ENCODE measurements around the gene LURAP1L. TPM values are rescaled to one million over a fixed set of nuclear protein-coding genes. Genes with fewer than 3 reads are reported as not detected.

LURAP1L gene
- total and polyA plus RNA-seq, 10 donors, result 5.6 to 34.0 (median 12.8) TPM

GRCh38 chr9:12838546-12838945 is 63.7 kb downstream of the LURAP1L start:
- TF ChIP-seq POLR2AphosphoS5 (IDR thresholded peaks at IDR 0.05) (no peak), CTCF (IDR thresholded peaks at IDR 0.05 in 8 of 11, conservative IDR thresholded peaks at IDR 0.05 in 3 of 11) (no peak)
- no peaks in the 10 kb centered on the region for H3K36me3 ChIP-seq
- DNase-seq, result no peak
- H3K9me3 ChIP-seq, result peaks cover 0 to 30% (median 19%) of the 10 kb centered on the region in 8 donors
- H3K4me3 ChIP-seq, result no peak overlapping the region
- peak overlapping the region in 2 of 8 donors; percentile 7 to 32 for H3K27ac ChIP-seq
- intact Hi-C loops (cut with DNase I; ENCODE audit: low total_unique reads), result no loop called here
- H3K4me1 ChIP-seq, result no peaks in the 10 kb centered on the region
- no peaks in the 10 kb centered on the region for H3K27me3 ChIP-seq (replicated peaks in 1 of 7)

GRCh38 chr9:12843735-12844134 is 68.9 kb downstream of the LURAP1L start:
- Histone ChIP-seq H3K36me3 (no peaks in the 10 kb centered on the region), H3K9me3 (peaks cover 0 to 10% (median 0%) of the 10 kb centered on the region in 8 donors), H3K27ac (no peak overlapping the region), H3K4me1 (no peaks in the 10 kb centered on the region), H3K27me3 (replicated peaks in 1 of 7) (no peaks in the 10 kb centered on the region), H3K4me3 (no peak overlapping the region)
- TF ChIP-seq POLR2A (IDR thresholded peaks at IDR 0.05) (no peak), POLR2AphosphoS5 (IDR thresholded peaks at IDR 0.05) (no peak), CTCF (IDR thresholded peaks at IDR 0.05 in 8 of 11, conservative IDR thresholded peaks at IDR 0.05 in 3 of 11) (no peak)
- intact Hi-C loops (cut with DNase I; ENCODE audit: low total_unique reads), result no loop called here
- WGBS, 5 donors, result 71 to 83% (median 73%) methylated on average over 4 of the region's 4 CpGs
- no peak for DNase-seq

- Histone ChIP-seq H3K36me3 (no peaks in the 10 kb centered on the region), H3K4me1 (no peaks in the 10 kb centered on the region), H3K4me3 (no peak overlapping the region), H3K9me3 (peaks cover 0 to 10% (median 0%) of the 10 kb centered on the region in 8 donors), H3K27me3 (replicated peaks in 1 of 7) (no peaks in the 10 kb centered on the region), H3K27ac (no peak overlapping the region)
- intact Hi-C loops (cut with DNase I; ENCODE audit: low total_unique reads), result no loop called here
- TF ChIP-seq POLR2A (IDR thresholded peaks at IDR 0.05) (no peak), CTCF (IDR thresholded peaks at IDR 0.05 in 8 of 11, conservative IDR thresholded peaks at IDR 0.05 in 3 of 11) (no peak), POLR2AphosphoS5 (IDR thresholded peaks at IDR 0.05) (no peak)
- 59 to 87% (median 81%) methylated on average over 5 of the region's 5 CpGs for WGBS, 5 donors
- DNase-seq, result no peak
Measured at GRCh38 chr9:12846035-12846434, 71.2 kb downstream of the LURAP1L start.

GRCh38 chr9:12847561-12847960 is 72.7 kb downstream of the LURAP1L start:
- peaks cover 0 to 10% (median 0%) of the 10 kb centered on the region in 8 donors for H3K9me3 ChIP-seq
- no peaks in the 10 kb centered on the region for H3K36me3 ChIP-seq
- no peak for DNase-seq
- no peak overlapping the region for H3K4me3 ChIP-seq
- TF ChIP-seq POLR2A (IDR thresholded peaks at IDR 0.05) (no peak), POLR2AphosphoS5 (IDR thresholded peaks at IDR 0.05) (no peak), CTCF (IDR thresholded peaks at IDR 0.05 in 8 of 11, conservative IDR thresholded peaks at IDR 0.05 in 3 of 11) (no peak)
- H3K4me1 ChIP-seq, result no peaks in the 10 kb centered on the region
- intact Hi-C loops (cut with DNase I; ENCODE audit: low total_unique reads), result no loop called here
- no peaks in the 10 kb centered on the region for H3K27me3 ChIP-seq (replicated peaks in 1 of 7)
- H3K27ac ChIP-seq, result no peak overlapping the region
